ENCODE results near the gene COL8A1. TPM values are rescaled to one million over a fixed set of nuclear protein-coding genes. Genes with fewer than 3 reads are reported as not detected.

The COL8A1 gene
- total RNA-seq, 1 experiment from 2014 or later = 0.07 TPM

DNA sequence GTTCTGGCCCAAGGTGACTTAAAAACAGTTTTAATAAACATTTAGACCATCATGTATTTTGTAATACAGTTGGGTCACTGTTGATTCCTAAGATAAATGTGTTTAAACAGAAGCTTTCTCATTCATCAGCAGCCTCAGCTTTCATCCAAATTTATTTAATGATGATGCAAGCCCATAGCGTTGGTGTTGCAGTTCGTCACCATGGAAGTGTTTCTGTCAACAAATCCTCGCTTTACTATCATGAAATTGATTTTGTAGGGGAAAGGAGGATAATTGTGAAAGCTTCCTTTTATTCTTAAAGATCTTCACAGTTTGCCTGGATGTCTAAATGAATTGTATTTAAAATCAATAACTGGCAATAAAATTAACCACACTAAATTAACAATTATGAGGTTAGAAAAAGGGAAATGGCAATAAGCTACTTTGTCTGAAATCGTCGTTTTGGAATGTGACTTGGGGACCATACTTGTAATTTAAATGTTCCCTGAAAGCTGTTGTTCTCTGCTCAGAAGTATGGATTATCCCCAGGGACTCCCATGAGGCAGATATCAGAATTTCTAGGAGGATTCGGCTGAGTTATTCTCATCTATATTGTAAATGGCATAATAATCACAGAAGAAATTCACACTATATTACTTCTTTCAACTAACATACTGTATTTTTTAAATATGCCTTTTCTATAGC is 208.2 kb downstream of the COL8A1 start:
- Histone ChIP-seq H3K36me3 (ENCODE audit: control insufficient read depth in 1 of 2, insufficient read depth in 2 of 2, low read length in 2 of 2) (no peaks in the 10 kb centered on the region), H3K9ac (ENCODE audit: low read length) (no peak overlapping the region), H3K79me2 (ENCODE audit: insufficient read depth, low read length) (peaks cover 57% of the 10 kb centered on the region), H2AFZ (ENCODE audit: low read depth, low read length, poor library complexity, severe bottlenecking) (no peak overlapping the region), H3K9me3 (ENCODE audit: control insufficient read depth in 1 of 2, insufficient read depth in 1 of 2, low read depth in 1 of 2, low read length in 2 of 2) (no peaks in the 10 kb centered on the region), H3K4me2 (ENCODE audit: low read length) (no peak overlapping the region), H3K9me2 (ENCODE audit: insufficient read depth) (no peaks in the 10 kb centered on the region), H3K4me1 (ENCODE audit: control insufficient read depth in 1 of 2, insufficient read depth in 2 of 2, low read length in 2 of 2) (no peaks in the 10 kb centered on the region), H3K4me3 (replicated peaks in 1 of 2; ENCODE audit: low read depth in 1 of 2, low read length in 2 of 2) (no peak overlapping the region), H3K27ac (ENCODE audit: low read depth, low read length) (no peak overlapping the region), H4K20me1 (ENCODE audit: insufficient read depth) (0 out of 2 replicates have a peak, but pooled peaks cover 3% of the 10 kb centered on the region), H3K27me3 (ENCODE audit: insufficient read depth, low read length) (no peaks in the 10 kb centered on the region)
- intact Hi-C loops (cut with micrococcal nuclease) = no loop called here
- ATAC-seq (no peak), DNase-seq (ENCODE audit: low read depth, low spot score) (no peak)
- TF ChIP-seq, protein P1, sequence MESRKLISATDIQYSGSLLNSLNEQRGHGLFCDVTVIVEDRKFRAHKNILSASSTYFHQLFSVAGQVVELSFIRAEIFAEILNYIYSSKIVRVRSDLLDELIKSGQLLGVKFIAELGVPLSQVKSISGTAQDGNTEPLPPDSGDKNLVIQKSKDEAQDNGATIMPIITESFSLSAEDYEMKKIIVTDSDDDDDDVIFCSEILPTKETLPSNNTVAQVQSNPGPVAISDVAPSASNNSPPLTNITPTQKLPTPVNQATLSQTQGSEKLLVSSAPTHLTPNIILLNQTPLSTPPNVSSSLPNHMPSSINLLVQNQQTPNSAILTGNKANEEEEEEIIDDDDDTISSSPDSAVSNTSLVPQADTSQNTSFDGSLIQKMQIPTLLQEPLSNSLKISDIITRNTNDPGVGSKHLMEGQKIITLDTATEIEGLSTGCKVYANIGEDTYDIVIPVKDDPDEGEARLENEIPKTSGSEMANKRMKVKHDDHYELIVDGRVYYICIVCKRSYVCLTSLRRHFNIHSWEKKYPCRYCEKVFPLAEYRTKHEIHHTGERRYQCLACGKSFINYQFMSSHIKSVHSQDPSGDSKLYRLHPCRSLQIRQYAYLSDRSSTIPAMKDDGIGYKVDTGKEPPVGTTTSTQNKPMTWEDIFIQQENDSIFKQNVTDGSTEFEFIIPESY (IDR thresholded peaks at IDR 0.05; ENCODE audit: extremely low read depth, insufficient replicate concordance, low read length) = no peak
- TF ChIP-seq SRF (IDR thresholded peaks at IDR 0.05; ENCODE audit: low read depth) = no peak
- TF ChIP-seq YY1 (IDR thresholded peaks at IDR 0.05; ENCODE audit: extremely low read depth, insufficient replicate concordance, low read depth, low read length) = no peak
- TF ChIP-seq, protein P2, sequence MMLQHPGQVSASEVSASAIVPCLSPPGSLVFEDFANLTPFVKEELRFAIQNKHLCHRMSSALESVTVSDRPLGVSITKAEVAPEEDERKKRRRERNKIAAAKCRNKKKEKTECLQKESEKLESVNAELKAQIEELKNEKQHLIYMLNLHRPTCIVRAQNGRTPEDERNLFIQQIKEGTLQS (IDR thresholded peaks at IDR 0.05) = no peak
- TF ChIP-seq, protein P3, sequence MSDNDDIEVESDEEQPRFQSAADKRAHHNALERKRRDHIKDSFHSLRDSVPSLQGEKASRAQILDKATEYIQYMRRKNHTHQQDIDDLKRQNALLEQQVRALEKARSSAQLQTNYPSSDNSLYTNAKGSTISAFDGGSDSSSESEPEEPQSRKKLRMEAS (IDR thresholded peaks at IDR 0.05) = no peak
- no peak for TF ChIP-seq SIN3A (IDR thresholded peaks at IDR 0.05; ENCODE audit: low read depth)
- TF ChIP-seq EGR1 (IDR thresholded peaks at IDR 0.05; ENCODE audit: low read depth) = no peak
- BruUV-seq (replicated peaks) = no TSS peak
- POLR2A ChIA-PET = no interaction called here
- RAD21 ChIA-PET (ENCODE audit: low non-redundant PET in 1 of 2, low total read pairs in 2 of 2, uncharacterized antibody in 2 of 2, unreplicated experiment in 2 of 2) = no interaction called here
- CTCF ChIA-PET = interaction anchor here (2.1 kb wide), 1 partner anchor 408 kb away, joined by 11 read pairs; no protein-coding TSS in a partner anchor

All from HCT116 (cell line).